Activated CD8-positive, alpha-beta memory T cell treated with anti-CD3 and anti-CD28 coated beads, Interleukin-2, amount 50 U/mL, for 1 hour (primary cell): ENCODE data around the gene TLR10.
"Not testable (repeated sequence)": the region's sequence is repeated elsewhere in the genome, so short reads cannot be mapped to it uniquely, and the experiment has no call there.

ENCODE experiments used
- DNase-seq: peaks from one replicate; pipeline ENCODE4 v3.0.0-alpha.2; 2020; ENCODE audit errors: extremely low read depth

The TLR10 gene

DNA sequence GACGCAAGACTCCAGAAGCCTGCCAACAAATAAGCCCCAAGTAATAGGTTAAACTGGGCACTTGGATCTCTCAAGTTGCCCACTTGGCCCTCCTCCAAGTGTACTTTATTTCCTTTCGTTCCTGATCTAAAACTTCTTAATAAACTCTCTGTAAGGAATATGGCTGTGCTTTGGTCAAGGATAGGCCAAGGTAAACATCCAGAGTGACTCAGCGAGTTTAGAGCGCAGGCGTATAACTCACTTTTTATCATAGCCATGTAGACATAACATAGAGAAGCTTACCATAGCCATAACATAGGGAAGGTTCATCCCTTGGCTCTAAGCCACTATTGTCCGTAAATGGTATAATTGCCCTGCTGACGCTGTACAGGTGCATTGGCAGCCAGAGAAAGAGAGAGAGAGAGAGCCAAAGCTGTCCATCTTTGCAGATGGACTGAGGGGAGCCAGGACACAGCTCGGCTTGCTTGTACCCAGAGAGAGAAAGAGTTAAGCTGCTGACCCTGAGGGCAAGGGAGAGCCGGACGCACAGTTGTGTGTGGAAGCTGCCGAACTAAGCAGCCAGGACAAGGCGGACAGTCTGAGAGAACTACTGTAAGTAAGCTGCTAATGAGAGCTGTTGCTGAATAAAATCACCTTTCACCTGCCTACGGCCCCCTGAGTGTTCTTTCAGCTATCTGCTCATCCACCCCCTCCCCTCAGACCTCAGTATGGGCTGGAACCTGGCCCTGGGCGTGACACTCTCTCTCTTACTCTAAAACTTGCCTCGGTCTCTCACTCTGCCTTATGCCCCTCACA, 20.0 kb upstream of the TLR10 start:
- no peak for DNase-seq

DNA sequence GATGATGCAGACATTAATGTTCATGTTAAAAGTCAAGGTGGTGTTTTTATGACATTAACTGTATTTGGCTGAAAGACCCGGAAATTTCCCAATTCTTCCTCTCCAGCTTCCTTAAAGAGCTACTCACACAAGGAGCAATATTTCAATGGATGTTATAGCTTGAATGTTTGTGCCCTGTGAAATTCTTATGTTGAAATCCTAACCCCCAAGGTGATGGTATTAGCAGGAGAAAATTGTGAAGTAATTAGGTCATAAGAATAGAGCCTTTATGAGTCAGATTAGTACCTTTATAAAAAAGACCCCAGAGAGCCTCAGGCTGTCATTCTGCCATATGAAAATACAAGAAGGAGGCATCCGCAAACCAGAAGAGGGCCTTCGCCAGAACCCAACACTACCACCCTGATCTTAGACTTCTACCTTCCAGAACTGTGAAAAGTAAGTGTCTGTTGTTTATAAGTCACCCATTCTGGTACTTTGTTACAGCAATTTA, 18.2 kb upstream of the TLR10 start:
- no peak for DNase-seq

GRCh38 chr4:38800366-38800765, 17.6 kb upstream of the TLR10 start:
- no peak for DNase-seq

- no peak for DNase-seq
These were observed 12.3 kb upstream of the TLR10 start for GRCh38 chr4:38795087-38795486.

- DNase-seq, result no peak
These were observed 11.3 kb upstream of the TLR10 start for GRCh38 chr4:38794051-38794450.

DNA sequence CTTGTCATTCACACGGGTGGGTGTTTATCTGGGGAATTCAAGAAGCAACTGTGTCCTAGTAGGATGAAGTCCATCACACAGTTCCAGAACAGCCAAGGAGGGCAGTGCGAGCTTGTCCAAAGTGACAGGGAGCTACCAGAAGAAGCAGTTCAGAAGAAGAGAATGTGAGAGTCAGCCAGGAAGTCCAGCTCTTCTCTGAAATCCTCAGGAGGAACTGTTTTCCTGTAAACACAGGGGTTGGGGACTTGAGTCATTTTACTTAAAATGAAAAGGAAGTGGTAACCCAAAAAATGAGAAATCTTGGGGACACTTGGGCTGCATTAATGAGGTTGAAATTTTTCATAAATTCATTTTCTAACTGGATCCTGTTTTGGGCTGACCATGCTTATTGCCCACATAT, 8.2 kb upstream of the TLR10 start:
- no peak for DNase-seq

DNA sequence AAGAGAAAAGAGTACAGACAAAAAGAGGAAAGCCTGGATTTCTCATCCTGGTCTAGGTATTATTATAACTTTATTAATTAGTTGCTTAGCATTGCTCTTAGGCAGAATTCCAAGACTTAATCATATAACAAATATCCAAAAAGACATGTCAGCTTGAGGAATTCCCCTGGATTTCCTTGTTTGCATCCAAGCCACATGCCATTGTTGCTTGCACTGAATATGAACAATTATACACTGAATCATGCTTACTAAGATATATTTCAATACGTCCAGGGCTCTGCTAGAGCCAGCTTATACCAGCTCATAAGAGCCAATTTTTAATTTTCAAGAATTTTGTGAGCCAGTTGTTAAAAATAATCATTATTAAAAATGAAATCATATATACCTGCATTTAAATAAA, 5.5 kb upstream of the TLR10 start:
- DNase-seq, result no peak

- no peak for DNase-seq
These were observed 4.9 kb upstream of the TLR10 start for GRCh38 chr4:38787693-38788092.

DNA sequence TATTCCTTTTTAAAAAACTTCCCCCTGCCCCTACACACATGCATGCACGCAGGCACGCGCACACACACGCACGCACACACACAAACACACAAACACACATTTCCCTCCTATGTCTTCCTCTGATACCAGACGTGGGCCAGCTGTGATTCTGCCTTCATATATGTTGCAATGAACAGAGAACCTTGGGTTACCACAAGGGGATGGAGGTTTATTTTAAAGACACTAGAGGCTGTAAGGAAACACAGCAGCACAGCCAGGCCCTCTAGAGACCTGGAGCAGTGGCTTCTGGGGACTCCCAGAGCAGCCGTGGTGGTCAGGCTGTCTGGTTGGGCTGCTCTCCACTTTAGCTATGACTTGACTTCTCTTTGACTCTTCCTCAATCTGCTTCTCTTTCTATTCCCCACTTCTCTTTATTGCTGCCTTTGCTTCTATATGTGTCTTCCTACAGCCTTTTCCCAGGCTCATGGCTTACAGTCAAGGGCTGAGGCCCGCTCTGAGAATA, 3.2 kb upstream of the TLR10 start:
- DNase-seq, result no peak

DNA sequence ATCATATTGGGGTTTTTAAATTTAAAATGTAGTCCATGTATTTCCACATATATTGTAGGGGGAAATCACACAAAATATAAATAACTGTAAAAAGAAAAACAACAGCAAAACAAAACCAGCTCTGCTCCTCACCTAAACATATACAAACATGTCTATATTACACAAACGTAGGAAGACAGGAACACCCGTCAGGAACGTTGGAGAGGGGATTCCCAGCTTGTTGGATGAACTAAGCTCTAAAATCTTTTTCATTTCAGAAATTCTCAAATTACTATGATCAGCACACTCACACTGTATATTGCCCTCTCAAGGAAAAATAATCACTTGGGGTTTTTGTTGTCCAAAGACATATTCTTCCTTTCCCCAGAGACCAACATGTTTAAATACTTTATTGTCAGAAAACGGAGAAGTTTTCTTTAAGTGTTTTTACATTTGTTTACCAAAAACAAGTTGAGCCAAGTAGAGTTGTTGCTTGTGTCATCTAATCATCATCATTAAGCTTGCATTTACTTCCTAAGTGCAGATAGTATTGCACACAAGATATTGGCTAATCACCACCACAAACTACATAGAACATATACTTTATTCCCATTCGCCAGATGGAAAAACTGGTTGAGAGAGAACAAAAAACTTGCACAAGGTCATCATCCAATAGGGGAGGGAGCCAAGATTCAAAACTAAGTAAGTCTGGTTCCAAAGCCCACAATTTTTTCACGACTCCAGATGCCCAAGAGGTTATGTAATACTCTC, 2.4 kb upstream of the TLR10 start:
- DNase-seq, result no peak

GRCh38 chr4:38784141-38784540, 1.4 kb upstream of the TLR10 start:
- DNase-seq, result no peak

GRCh38 chr4:38783109-38783460, 295 bp upstream of the TLR10 start:
- no peak for DNase-seq

GRCh38 chr4:38781854-38782261, 932 bp downstream of the TLR10 start:
- no peak for DNase-seq

- DNase-seq, result no peak
These were observed 1.8 kb downstream of the TLR10 start for GRCh38 chr4:38780833-38781484.

DNA sequence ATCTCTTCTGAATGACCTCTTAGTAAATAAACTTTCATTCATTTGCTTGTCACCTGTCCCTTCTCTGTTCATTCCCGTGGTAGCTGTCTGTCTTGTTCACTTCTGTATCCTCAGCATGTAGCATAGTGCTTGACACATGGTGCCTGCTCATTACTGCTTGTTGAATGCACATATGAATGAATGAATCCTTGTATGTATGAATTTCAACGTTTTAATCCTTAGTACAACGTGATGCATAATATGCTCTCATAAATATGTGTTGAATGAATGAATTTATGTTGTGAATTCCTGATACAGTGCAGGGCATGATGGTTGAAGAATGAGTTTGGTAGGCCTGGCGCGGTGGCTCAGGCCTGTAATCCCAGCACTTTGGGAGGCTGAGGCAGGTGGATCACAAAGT, 3.0 kb downstream of the TLR10 start:
- no peak for DNase-seq

- DNase-seq, result not testable (repeated sequence)
These were observed 4.9 kb downstream of the TLR10 start for GRCh38 chr4:38777925-38778324.

DNA sequence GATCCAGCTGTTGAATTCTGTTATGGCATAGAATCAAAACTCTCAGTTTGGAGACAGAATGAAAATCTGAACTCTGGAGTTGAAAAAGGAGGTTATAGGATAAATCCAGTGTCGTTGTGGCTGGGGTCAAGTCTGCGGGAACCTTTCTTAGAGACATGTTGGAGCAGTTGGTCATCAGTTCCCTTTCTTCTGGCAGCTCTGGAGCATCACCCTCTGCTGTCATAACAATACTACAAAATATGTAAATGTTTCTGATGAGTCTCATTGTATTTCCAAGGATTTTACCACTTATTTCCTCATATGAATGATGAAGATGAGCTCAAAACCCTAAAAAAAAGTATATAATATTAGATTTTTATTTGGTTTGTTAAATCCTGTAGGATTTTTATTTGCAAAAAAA, 7.5 kb downstream of the TLR10 start:
- DNase-seq, result no peak

GRCh38 chr4:38774181-38774955, 8.4 kb downstream of the TLR10 start:
- DNase-seq, result no peak

- DNase-seq, result not testable (repeated sequence)
These were observed 12.5 kb downstream of the TLR10 start for GRCh38 chr4:38770281-38770680.

DNA sequence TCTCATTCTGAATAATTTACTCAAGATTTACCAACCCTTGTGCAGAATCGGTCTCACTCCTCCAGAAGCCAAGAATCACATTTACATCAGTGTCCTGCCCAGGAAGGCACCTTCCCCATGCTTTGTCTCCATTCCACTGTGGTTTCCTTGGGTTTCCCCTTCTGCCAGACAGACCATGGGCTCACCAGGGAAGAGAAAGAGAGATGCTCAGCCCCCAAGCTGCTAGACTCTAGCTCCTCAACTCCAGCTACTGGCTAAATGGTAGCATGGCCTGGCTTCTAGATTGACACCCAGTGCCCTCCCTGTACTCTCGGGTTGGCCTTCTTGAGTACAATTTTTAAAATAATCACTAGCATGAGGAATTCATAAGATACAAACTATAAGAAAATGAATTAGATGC, 12.9 kb downstream of the TLR10 start:
- DNase-seq, result no peak

DNA sequence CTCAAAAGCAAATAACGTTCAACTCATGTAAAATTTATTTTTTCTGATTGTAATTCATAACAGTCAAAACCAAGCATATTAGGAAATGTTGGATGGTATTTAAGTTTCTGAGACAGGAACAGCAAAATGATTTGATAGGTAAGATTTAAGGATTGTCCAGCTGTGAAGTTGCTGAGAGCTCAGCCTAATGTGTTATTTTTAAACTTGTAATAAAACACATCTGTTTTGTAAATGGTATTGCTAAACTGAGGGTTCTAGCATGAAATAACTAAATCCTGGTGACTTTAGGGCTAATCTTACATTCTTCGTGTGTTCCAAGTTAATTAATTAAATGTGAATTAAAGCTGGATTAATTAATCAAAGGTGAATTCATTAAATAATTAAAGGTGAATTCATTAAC, 13.3 kb downstream of the TLR10 start:
- DNase-seq, result no peak

DNA sequence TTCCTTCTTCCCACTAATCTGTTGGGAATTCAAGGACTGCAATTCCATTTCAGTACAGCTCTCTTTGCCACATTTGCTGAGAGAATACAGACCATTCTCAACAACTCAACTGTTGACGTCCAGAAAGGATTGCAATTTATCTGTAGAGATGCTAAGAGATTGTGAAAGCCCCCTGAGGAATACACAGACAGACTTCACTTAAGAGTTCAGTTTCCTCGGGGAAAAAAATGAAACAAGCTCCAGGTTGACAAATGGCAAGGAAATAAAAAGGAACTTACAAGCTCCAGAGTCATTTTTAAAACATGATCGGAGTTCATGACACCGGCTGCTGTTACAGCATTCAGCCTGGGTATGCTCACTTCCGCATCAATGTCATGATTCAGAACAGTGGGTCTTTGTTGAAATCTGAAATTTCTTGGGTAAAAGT, 13.8 kb downstream of the TLR10 start:
- DNase-seq, result no peak
